Right ventricle myocardium superior (tissue), 1 donor: ENCODE data around the gene CEP83. TPM values are rescaled to one million over a fixed set of nuclear protein-coding genes. Genes with fewer than 3 reads are reported as not detected.
"Not testable (repeated sequence)": the region's sequence is repeated elsewhere in the genome, so short reads cannot be mapped to it uniquely, and the experiment has no call there.

Experiments used
- ATAC-seq: fragments of 200-7000 bp; cut with Tn5 transposase; one replicate; pipeline ENCODE4 v1.9.1; 2020; ENCODE audit warnings: mild to moderate bottlenecking; ENCODE audit not compliant: poor library complexity
- DNase-seq: peaks from one replicate; pipeline ENCODE4 v3.0.0-alpha.2; 2020
- intact Hi-C: fragments of 100-400 bp; cut with DNase I; formaldehyde crosslinking; loops from one replicate; pipeline ENCODE4 v1.11.2; 2022
- total RNA-seq: library from RNA; stranded (reverse); fragmentation: NEBNext Ultra II Directional; extraction: Animal tissue kit (Norgen Biotek cat#: 25700); gene quantifications from one replicate; pipeline ENCODE4 v1.2.1, GENCODE V29; 2021
- donor health status: DM: no; HTN: yes; CAD: no; lungs with severe emphysema.

CEP83 gene
- total RNA-seq, 1 donor from 2014 or later: 8.5 TPM

- intact Hi-C loops, ATAC-seq, DNase-seq: not testable (repeated sequence)
Measured at GRCh38 chr12:94396014-94396413, 63.7 kb downstream of the CEP83 start.

GRCh38 chr12:94390130-94390485, 69.6 kb downstream of the CEP83 start:
- intact Hi-C loops: no loop called here
- ATAC-seq (no peak), DNase-seq (no peak)

DNA sequence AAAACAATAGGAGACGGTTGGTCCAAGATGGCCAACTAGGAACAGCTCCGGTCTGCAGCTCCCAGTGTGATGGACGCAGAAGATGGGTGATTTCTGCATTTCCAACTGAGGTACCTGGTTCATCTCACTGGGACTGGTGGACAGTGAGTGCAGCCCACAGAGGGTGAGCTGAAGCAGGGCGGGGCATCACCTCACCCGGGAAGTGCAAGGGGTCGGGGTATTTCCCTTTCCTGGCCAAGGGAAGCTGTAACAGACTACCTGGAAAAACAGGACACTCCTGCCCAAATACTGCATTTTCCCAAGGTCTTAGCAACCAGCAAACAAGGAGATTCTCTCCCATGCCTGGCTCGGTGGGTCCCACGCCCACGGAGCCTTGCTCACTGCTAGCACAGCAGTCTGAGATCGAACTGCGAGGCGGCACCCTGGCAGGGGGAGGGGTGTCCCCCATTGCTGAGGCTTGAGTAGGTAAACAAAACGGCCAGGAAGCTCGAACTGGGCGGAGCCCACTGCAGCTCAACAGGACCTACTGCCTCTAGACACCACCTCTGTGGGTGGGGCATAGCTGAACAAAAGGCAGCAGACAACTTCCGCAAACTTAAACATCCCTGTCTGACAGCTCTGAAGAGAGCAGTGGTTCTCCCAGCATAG, 70.1 kb downstream of the CEP83 start:
- DNase-seq, intact Hi-C loops, ATAC-seq: not testable (repeated sequence)

DNA sequence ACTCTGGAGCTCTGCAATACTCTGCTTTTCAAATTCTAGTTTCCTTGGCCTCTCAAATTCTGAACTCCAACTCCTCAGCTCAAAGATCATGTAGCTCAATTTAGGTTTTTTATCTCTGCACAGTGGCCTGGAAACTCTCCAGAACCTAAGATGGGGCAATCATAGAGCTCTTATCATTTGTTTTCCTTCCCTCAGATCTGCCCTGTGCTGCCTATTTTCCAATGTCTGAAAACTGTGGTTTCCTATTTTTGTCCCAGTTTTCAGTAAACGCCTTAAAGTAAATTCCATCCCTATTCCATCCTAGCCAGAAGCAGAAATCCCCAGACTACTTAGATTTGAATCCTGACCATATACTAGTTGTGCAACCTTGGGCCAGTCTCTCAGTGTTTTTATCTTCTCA, 73.2 kb downstream of the CEP83 start:
- DNase-seq (no peak), ATAC-seq (peak; percentile 75)
- intact Hi-C loops: no loop called here

DNA sequence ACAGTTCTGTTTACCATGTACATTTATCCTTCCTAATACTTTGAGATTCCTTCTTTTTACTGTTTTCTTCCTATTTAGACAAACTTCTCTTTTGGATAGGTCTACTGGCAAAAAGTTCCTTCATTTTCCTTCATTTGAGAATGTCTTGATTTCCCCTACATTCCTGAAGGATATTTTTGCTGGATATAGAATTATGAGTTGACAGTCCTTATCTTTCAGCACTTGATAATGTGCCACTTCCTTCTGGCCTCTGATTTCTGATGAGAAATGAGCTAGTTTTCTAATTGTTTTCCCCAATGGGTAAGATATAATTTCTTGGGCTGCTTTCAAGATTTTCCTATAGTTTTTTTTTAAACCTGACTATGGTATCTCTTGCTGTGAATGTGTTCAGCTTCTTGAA, 75.6 kb downstream of the CEP83 start:
- intact Hi-C loops: no loop called here
- no peak for ATAC-seq
- no peak for DNase-seq

DNA sequence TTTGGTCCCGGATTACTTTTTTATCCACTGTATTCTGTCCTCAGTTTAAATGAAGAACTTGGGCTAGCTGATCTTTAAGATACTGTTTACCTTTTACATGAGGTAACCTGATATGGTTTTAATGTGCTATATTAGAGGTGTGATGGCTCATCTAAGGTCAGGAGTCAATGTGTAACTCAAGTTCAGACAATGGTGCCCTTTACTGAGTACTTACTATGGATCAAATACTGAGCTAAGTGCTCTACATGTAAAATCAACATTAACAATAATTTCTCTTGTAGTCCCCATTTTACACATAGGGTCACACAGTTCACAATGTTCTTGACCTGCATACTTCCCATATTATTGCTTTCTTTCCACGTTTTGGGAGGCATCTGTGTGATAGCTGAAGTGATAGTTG, 79.2 kb downstream of the CEP83 start:
- no peak for ATAC-seq
- intact Hi-C loops: no loop called here
- no peak for DNase-seq

- DNase-seq (no peak), ATAC-seq (no peak)
- intact Hi-C loops: no loop called here
Measured at GRCh38 chr12:94379479-94380113, 80.1 kb downstream of the CEP83 start.

DNA sequence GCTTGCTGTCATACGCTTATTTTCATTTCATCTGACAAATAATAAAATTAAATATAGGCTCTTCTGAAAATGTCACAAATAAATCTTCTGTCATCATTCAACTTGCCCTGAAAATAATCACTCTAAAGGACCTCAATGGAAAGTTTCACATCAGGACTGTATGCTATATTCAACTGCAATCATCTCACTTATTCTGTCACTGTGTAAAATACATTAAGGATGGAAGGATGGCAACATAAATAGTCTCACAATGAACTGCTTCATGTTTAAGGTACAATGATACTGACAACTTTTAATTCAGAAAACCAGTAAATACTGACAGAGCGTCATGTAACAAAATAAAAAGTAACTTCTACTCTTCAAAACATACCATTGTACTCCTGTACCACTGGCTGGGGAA, 82.1 kb downstream of the CEP83 start:
- DNase-seq (no peak), ATAC-seq (no peak)
- intact Hi-C loops: no loop called here

GRCh38 chr12:94374124-94374523, 85.5 kb downstream of the CEP83 start:
- no peak for ATAC-seq
- DNase-seq: no peak
- intact Hi-C loops: no loop called here

GRCh38 chr12:94372461-94372860, 87.2 kb downstream of the CEP83 start:
- intact Hi-C loops: no loop called here
- ATAC-seq (no peak), DNase-seq (no peak)

- ATAC-seq: no peak
- intact Hi-C loops: no loop called here
- DNase-seq: no peak
Measured at GRCh38 chr12:94362653-94363052, 97.0 kb downstream of the CEP83 start.

DNA sequence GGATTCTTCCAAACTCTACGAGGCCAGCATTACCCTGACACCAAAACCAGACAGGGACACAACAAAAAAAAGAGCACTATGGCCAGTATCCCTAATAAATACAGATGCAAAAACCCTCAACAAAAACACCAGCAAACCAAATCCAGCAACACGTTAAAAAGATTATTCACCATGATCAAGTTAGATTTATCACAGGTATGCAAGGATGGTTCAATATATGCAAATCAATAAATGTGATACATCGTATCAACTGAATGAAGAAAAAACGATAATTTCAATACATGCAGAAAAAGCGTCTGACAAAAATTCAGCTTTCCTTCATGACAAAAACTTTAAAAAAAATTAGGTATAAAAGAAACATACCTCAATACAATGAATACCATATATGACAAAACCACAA, 99.9 kb downstream of the CEP83 start:
- DNase-seq (no peak), ATAC-seq (no peak)
- intact Hi-C loops: no loop called here

GRCh38 chr12:94353130-94353529, 106.5 kb downstream of the CEP83 start:
- ATAC-seq: no peak
- no peak for DNase-seq
- intact Hi-C loops: no loop called here

DNA sequence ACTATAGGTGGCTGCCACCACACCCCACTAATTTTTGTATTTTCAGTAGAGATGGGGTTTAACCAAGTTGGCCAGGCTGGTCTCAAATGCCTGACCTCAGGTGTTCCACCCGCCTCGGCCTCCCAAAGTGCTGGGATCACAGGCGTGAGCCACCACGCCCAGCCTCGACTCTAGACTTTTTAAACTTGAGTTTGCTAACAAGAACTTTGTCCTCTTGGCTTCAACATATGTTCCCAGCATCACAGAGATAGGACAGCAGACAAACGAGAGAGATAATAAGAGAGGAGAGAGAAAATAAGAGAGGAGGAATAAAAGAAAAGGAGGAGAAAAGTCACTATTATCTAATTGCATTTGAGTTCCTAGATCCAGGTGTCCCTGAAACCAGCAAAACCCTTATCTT, 119.1 kb downstream of the CEP83 start:
- DNase-seq: no peak
- intact Hi-C loops: no loop called here
- ATAC-seq: no peak

GRCh38 chr12:94338006-94338794, 121.5 kb downstream of the CEP83 start:
- DNase-seq: no peak
- no peak for ATAC-seq
- intact Hi-C loops: no loop called here

GRCh38 chr12:94336211-94336925, 123.3 kb downstream of the CEP83 start:
- intact Hi-C loops: no loop called here
- ATAC-seq (peak; percentile 49), DNase-seq (no peak)

DNA sequence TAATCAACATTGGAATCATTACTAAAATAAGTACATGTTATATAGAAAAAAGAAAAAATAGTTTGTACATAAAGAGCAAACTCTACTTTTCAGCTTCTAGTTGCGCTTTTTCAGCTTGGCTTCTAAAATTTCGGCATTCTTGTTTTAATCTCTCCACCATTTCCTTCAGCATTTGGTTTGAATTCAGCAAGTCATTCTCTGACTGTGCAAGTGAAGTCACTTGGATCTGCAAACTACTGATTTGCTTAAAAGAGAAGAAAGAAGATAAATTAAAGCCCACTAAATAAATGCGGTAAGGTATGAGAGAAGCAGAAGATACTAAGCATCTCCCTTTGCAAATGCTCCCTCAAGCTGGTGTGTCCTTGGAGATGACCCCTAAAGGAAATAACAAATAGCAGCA, 126.3 kb downstream of the CEP83 start:
- ATAC-seq (no peak), DNase-seq (no peak)
- intact Hi-C loops: no loop called here

DNA sequence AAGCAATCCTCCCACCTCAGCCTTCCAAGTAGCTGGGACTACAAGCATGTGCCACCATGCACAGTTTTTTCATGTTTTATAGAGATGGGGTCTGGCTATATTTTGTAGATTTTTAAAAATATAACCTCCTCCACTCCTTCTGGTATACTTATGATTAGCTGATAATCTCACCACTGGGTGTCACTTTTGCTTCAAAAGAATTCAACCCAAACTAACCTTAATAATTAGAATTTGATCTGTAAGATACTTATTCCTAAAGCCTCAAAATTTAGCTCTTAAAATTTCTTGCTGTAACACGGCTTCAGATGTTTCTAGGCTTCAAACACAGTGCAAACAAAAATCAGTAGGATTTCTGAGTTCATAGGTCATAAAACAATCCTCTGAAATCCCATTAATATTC, 130.3 kb downstream of the CEP83 start:
- intact Hi-C loops: loop anchor here (10.0 kb wide), 1 partner anchor 205 kb away; no protein-coding TSS in a partner anchor
- no peak for ATAC-seq
- DNase-seq: no peak

- DNase-seq (no peak), ATAC-seq (no peak)
- intact Hi-C loops: loop anchor here (10.0 kb wide), 1 partner anchor 207 kb away; no protein-coding TSS in a partner anchor
Measured at GRCh38 chr12:94327809-94328208, 131.9 kb downstream of the CEP83 start.
